A549 treated with ZK216348 at 1 μM for 4 hours (cell line): ENCODE results near the gene PLA2G4F. TPM values are rescaled to one million over a fixed set of nuclear protein-coding genes. Genes with fewer than 3 reads are reported as not detected.

Experiments used
- total RNA-seq: library from RNA; stranded (reverse); fragments of 200-300 nt; extraction: Qiagen RNA extraction; gene quantifications from 5 replicates; pipeline ENCODE4 v1.2.3, GENCODE V29; 2022; ENCODE audit warnings: low read depth

Gene PLA2G4F, protein sequence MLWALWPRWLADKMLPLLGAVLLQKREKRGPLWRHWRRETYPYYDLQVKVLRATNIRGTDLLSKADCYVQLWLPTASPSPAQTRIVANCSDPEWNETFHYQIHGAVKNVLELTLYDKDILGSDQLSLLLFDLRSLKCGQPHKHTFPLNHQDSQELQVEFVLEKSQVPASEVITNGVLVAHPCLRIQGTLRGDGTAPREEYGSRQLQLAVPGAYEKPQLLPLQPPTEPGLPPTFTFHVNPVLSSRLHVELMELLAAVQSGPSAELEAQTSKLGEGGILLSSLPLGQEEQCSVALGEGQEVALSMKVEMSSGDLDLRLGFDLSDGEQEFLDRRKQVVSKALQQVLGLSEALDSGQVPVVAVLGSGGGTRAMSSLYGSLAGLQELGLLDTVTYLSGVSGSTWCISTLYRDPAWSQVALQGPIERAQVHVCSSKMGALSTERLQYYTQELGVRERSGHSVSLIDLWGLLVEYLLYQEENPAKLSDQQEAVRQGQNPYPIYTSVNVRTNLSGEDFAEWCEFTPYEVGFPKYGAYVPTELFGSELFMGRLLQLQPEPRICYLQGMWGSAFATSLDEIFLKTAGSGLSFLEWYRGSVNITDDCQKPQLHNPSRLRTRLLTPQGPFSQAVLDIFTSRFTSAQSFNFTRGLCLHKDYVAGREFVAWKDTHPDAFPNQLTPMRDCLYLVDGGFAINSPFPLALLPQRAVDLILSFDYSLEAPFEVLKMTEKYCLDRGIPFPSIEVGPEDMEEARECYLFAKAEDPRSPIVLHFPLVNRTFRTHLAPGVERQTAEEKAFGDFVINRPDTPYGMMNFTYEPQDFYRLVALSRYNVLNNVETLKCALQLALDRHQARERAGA
- total RNA-seq: not detected in 5 replicates

DNA sequence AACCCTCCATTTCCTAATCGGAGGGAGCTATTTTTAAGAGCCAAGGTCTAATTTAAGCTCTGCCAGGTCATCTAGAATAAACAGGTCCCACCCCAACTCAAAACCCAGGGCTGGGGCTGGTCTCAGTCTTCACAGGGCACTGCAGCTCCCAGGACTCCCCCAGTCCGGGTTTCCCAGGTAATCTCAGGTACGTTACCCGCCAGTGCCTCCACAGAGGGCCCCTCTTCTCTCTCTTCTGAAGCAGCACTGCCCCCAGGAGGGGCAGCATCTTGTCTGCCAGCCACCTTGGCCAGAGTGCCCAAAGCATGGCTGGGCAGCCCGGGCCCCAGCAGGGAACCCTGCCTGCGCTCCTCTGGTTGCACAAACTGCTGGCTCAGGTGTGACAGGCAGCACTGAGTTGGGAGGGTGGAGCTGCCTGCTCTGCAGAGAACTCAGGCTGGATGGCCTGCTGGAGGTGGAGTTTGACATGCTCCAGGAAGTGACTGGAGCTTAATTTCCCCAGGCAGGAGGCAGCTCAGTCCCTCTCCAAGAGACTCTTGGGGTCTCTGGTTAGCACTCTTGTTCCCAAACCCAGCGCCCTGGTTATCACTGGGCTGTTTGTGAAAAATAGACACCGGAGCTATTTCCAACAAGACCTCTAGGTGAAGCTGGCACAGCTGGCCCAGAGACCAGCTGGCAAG is at the start of gene PLA2G4F:
TSS of gene PLA2G4F (minus strand) at position 394 of the 680 bp plus-strand sequence. CDS start at position 307, 87 bp downstream.

DNA sequence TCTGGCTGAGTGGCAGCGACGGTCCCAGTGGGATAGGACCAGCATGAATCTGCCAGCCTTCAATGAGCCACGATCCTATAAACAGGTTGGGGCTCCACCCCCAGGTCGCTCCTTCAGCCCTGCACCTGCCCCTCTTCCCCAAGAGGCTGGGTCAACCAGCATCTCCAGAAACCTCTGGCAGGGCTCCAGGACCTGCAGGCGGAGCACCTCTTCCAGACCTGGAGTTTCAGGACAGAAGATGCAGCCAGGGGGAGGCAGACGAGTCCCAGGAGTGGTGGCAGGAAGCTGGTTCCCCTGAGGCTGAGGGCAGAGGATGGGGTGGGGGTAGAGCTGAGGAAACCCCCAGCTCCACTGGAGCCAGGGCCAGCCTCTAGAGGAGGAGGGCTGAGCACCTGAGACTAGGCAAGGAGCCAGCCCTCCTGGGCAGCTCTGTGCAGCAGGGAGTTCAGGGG is 61.9 kb downstream of the PLA2G4F start, which contains the start of gene PLA2G4D:
TSS of gene PLA2G4D (minus strand) at position 51 of the 452 bp plus-strand sequence. CDS start 103 bp downstream, outside the sequence.

Other genes with a start within 250 kb of the PLA2G4F start
- 9.4 to 12.9 TPM (median 11.9 TPM) in 5 replicates for gene EHD4, start 184.1 kb downstream of the PLA2G4F start, total RNA-seq
- gene PLA2G4E, start 135.6 kb downstream of the PLA2G4F start, total RNA-seq: not detected in 5 replicates
- not detected in 5 replicates for gene PLA2G4D, start 62.1 kb downstream of the PLA2G4F start, total RNA-seq
- gene VPS39, start 51.7 kb upstream of the PLA2G4F start, total RNA-seq: 14.1 to 17.9 TPM (median 16.7 TPM) in 5 replicates
- gene GANC, start 116.6 kb upstream of the PLA2G4F start, total RNA-seq: 5.6 to 11.0 TPM (median 6.8 TPM) in 5 replicates
- 23.9 to 41.2 TPM (median 26.0 TPM) in 5 replicates for gene TMEM87A, start 116.8 kb upstream of the PLA2G4F start, total RNA-seq
- 0.18 to 0.60 TPM (median 0.41 TPM) in 4 of 5 replicates, not detected in the other for gene CAPN3, start 202.9 kb upstream of the PLA2G4F start, total RNA-seq